Adrenal gland (tissue), 5 donors: ENCODE measurements around the gene AOPEP.

Experiments used
- POLR2A ChIP-seq, 2 donors: fragments of 450-650 bp; IDR thresholded peaks; one replicate each; pipeline ENCODE4 v1.6.1; 2017; ENCODE audit warnings: antibody characterized with exemption in 2 of 2, mild to moderate bottlenecking in 2 of 2, moderate library complexity in 1 of 2
- TF ChIP-seq, protein P1 (sequence below), 6 experiments: fragments of 450-650 bp in 4 of 6; fragments of 200-600 bp in 2 of 6; sonication (generic) in 1 of 6; IDR thresholded peaks; 1 replicate in 5 of 6; 2 replicates in 1 of 6; pipeline versions ENCODE4 v1.5.1 to v1.8.0; 2016 to 2021; ENCODE audit warnings: antibody characterized with exemption in 6 of 6, mild to moderate bottlenecking in 2 of 6, moderate library complexity in 1 of 6
- donor health status: DM: no; HTN: no; CAD: no.

DNA sequence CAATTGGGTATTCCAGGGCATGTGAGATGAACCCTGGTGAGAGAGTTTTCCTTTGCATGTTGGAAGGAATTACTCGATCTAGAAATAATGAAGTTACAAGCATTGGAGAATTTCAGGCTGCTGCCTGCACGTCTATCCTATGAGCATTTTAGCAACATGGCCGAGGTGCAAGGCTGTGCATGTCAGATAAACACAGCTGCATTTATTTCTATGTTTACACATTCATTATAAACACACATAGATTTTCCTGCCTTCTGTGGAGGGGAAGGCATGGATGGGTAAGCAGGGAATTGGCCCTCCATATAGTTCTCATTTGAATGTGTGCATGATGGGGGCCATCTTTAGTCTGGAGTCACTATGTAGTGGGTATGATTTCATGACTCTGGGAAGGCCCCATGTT is 42.3 kb downstream of the AOPEP start:
- TF ChIP-seq, protein P1, sequence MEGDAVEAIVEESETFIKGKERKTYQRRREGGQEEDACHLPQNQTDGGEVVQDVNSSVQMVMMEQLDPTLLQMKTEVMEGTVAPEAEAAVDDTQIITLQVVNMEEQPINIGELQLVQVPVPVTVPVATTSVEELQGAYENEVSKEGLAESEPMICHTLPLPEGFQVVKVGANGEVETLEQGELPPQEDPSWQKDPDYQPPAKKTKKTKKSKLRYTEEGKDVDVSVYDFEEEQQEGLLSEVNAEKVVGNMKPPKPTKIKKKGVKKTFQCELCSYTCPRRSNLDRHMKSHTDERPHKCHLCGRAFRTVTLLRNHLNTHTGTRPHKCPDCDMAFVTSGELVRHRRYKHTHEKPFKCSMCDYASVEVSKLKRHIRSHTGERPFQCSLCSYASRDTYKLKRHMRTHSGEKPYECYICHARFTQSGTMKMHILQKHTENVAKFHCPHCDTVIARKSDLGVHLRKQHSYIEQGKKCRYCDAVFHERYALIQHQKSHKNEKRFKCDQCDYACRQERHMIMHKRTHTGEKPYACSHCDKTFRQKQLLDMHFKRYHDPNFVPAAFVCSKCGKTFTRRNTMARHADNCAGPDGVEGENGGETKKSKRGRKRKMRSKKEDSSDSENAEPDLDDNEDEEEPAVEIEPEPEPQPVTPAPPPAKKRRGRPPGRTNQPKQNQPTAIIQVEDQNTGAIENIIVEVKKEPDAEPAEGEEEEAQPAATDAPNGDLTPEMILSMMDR (IDR thresholded peaks at IDR 0.05) = no peak
- no peak for TF ChIP-seq POLR2A (IDR thresholded peaks at IDR 0.05)
